ENCODE measurements around the gene ATCAY.
A peak's percentile ranks its signal among the peaks of the same experiment; 100 is the strongest.
"Not testable (repeated sequence)": the region's sequence is repeated elsewhere in the genome, so short reads cannot be mapped to it uniquely, and the experiment has no call there.

ATCAY gene

GRCh38 chr19:3873151-3873550 lies 7.3 kb upstream of the ATCAY start:
- Mint-ChIP-seq H3K27ac (no peak overlapping the region), H3K36me3 (no peaks in the 10 kb centered on the region), H3K4me3 (no peak overlapping the region), H3K4me1 (peaks cover 8% of the 10 kb centered on the region), H3K9me3 (no peaks in the 10 kb centered on the region)
- no peak for DNase-seq (ENCODE audit: low spot score in 2 of 2)
- ATAC-seq = no peak

- not testable (repeated sequence) for H3K4me3 Mint-ChIP-seq; H3K4me1 Mint-ChIP-seq; H3K9me3 Mint-ChIP-seq; H3K36me3 Mint-ChIP-seq; H3K27ac Mint-ChIP-seq; ATAC-seq; DNase-seq (ENCODE audit: low spot score in 2 of 2)
These were observed 5.8 kb upstream of the ATCAY start for GRCh38 chr19:3874695-3875094.

DNA sequence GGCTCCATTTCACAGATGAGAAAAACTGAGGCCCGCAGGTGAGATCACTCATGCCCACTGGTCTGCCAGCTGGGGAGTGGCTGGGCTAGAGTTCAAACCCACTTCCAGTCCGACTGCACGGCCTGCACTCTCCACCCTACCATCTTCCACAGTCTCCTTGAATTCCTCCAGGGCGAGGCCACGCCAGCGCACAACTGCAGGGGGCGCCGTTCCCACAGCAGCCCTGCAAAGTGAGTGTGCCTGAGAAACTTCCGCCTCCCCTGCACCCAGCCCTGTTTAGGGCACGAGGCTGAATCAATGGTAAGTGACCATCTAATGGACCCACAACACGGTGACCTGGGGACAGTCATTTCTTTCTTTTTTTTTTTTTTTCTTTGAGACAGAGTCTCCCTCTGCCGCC lies 829 bp upstream of the ATCAY start:
- H3K36me3 Mint-ChIP-seq = no peaks in the 10 kb centered on the region
- no peak overlapping the region for H3K4me3 Mint-ChIP-seq
- no peak for DNase-seq (ENCODE audit: low spot score in 2 of 2)
- H3K9me3 Mint-ChIP-seq = no peaks in the 10 kb centered on the region
- H3K27ac Mint-ChIP-seq = no peak overlapping the region
- ATAC-seq = no peak
- peaks cover 14% of the 10 kb centered on the region for H3K4me1 Mint-ChIP-seq

- DNase-seq (ENCODE audit: low spot score in 2 of 2) (no peak), ATAC-seq (no peak)
- Mint-ChIP-seq H3K36me3 (no peaks in the 10 kb centered on the region), H3K9me3 (no peaks in the 10 kb centered on the region), H3K27ac (no peak overlapping the region), H3K4me3 (no peak overlapping the region), H3K4me1 (peaks cover 14% of the 10 kb centered on the region)
These were observed 971 bp downstream of the ATCAY start for GRCh38 chr19:3881272-3882040.

DNA sequence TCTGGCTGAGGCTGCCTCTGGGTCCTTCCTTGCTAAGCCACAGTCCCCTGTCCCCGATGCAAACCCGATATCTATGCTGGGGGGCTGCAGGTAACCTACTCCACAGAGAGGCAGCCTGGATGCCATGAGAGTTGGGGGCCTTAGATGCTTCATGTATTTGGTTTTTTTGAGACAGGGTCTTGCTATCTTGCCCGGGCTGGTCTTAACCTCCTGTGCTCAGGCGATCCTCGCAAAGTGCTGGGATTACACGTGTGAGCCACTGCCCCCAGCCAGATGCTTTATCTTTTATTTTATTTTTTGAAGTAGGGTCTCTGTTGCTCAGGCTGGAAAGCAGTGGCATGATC lies 1.5 kb downstream of the ATCAY start:
- no peak for ATAC-seq
- H3K27ac Mint-ChIP-seq = no peak overlapping the region
- H3K4me1 Mint-ChIP-seq = peaks cover 14% of the 10 kb centered on the region
- H3K9me3 Mint-ChIP-seq = no peaks in the 10 kb centered on the region
- no peak overlapping the region for H3K4me3 Mint-ChIP-seq
- H3K36me3 Mint-ChIP-seq = no peaks in the 10 kb centered on the region
- no peak for DNase-seq (ENCODE audit: low spot score in 2 of 2)

- no peaks in the 10 kb centered on the region for H3K4me1 Mint-ChIP-seq
These were observed 10.1 kb downstream of the ATCAY start for GRCh38 chr19:3890591-3890990.

DNA sequence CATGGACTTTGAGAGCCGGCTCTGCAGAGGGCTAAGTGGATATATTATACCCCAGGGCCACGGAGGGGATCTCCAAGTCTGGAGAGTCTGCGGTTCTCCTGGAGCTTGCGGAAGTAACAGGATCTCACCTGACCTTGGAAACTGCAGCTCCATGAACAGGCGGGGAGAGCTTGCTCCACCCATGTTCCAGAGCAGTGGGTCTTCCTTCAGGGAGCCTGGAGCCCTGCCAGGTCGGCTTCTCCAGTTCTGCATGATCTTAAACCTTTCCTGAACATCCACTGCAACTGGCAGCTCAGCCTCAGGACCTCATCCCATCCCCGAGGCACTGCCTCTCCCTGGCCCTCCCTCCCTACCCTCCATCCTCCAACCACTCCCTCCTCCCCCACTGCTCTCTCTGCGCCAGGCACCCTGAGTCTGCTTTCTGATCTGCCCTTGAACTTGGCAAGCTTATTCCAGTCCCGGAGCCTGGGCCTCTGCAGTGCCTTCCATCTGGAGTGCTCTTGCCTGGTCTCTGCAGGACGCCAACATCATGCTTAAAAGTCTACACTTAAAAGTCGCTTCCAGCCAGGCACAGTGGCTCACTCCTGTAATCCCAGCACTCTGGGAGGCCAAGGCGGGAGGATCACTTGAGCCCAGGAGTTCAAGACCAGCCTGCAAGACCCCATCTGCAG lies 13.2 kb downstream of the ATCAY start:
- H3K36me3 Mint-ChIP-seq = no peaks in the 10 kb centered on the region
- DNase-seq (ENCODE audit: low spot score in 2 of 2) (no peak), ATAC-seq (no peak)
- peaks cover 7% of the 10 kb centered on the region for H3K4me1 Mint-ChIP-seq
- no peaks in the 10 kb centered on the region for H3K9me3 Mint-ChIP-seq
- H3K27ac Mint-ChIP-seq = no peak overlapping the region
- H3K4me3 Mint-ChIP-seq = no peak overlapping the region

More at GRCh38 chr19:3890591-3890990, 10.1 kb downstream of the ATCAY start:
- H3K9me3 Mint-ChIP-seq = no peaks in the 10 kb centered on the region
- ATAC-seq (no peak), DNase-seq (ENCODE audit: low spot score in 2 of 2) (no peak)
- no peak overlapping the region for H3K27ac Mint-ChIP-seq
- H3K36me3 Mint-ChIP-seq = no peaks in the 10 kb centered on the region
- no peak overlapping the region for H3K4me3 Mint-ChIP-seq

GRCh38 chr19:3894959-3895358 lies 14.5 kb downstream of the ATCAY start:
- not testable (repeated sequence) for H3K4me1 Mint-ChIP-seq; H3K9me3 Mint-ChIP-seq; ATAC-seq; H3K27ac Mint-ChIP-seq; DNase-seq (ENCODE audit: low spot score in 2 of 2); H3K36me3 Mint-ChIP-seq; H3K4me3 Mint-ChIP-seq

DNA sequence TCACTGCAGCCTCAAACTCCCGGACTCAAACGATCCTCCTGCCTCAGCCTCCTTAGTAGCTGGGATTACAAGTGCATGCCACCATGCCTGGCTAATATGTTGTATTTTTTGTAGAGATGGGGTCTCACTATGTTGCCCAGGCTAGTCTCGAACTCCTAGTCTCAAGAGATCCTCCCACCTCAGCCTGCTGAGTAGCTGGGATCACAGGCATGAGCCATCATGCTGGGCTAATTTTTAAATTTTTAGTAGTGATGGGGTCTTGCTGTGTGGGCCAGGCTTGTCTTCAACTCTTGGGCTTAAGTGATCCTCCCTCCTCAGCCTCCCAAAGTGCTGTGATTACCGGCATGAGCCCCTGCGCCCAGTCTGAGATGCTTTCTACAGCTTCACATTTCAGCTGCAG lies 15.3 kb downstream of the ATCAY start:
- ATAC-seq (no peak), DNase-seq (ENCODE audit: low spot score in 2 of 2) (no peak)
- no peak overlapping the region for H3K27ac Mint-ChIP-seq
- H3K4me1 Mint-ChIP-seq = peaks cover 7% of the 10 kb centered on the region
- no peaks in the 10 kb centered on the region for H3K36me3 Mint-ChIP-seq
- no peaks in the 10 kb centered on the region for H3K9me3 Mint-ChIP-seq
- H3K4me3 Mint-ChIP-seq = no peak overlapping the region

- Mint-ChIP-seq H3K4me3 (no peak overlapping the region), H3K4me1 (peaks cover 7% of the 10 kb centered on the region), H3K27ac (no peak overlapping the region), H3K9me3 (no peaks in the 10 kb centered on the region), H3K36me3 (no peaks in the 10 kb centered on the region)
- ATAC-seq (peak; percentile 69), DNase-seq (ENCODE audit: low spot score in 2 of 2) (no peak)
These were observed 17.5 kb downstream of the ATCAY start for GRCh38 chr19:3897936-3898335.

GRCh38 chr19:3898426-3898825 lies 17.9 kb downstream of the ATCAY start:
- ATAC-seq (no peak), DNase-seq (ENCODE audit: low spot score in 2 of 2) (no peak)
- H3K4me3 Mint-ChIP-seq = no peak overlapping the region
- no peaks in the 10 kb centered on the region for H3K9me3 Mint-ChIP-seq
- H3K4me1 Mint-ChIP-seq = peaks cover 7% of the 10 kb centered on the region
- H3K27ac Mint-ChIP-seq = no peak overlapping the region
- H3K36me3 Mint-ChIP-seq = no peaks in the 10 kb centered on the region

- DNase-seq (ENCODE audit: low spot score in 2 of 2) (no peak), ATAC-seq (no peak)
- Mint-ChIP-seq H3K9me3 (no peaks in the 10 kb centered on the region), H3K4me1 (peaks cover 7% of the 10 kb centered on the region), H3K36me3 (no peaks in the 10 kb centered on the region), H3K27ac (no peak overlapping the region), H3K4me3 (no peak overlapping the region)
These were observed 19.2 kb downstream of the ATCAY start for GRCh38 chr19:3899531-3900294.

- Mint-ChIP-seq H3K4me3 (no peak overlapping the region), H3K36me3 (no peaks in the 10 kb centered on the region), H3K4me1 (peaks cover 7% of the 10 kb centered on the region), H3K27ac (no peak overlapping the region), H3K9me3 (no peaks in the 10 kb centered on the region)
- no peak for ATAC-seq
- DNase-seq (ENCODE audit: low spot score in 2 of 2) = no peak
These were observed 22.0 kb downstream of the ATCAY start for GRCh38 chr19:3902317-3902973.

GRCh38 chr19:3904233-3904632 lies 23.7 kb downstream of the ATCAY start:
- no peak for ATAC-seq
- H3K9me3 Mint-ChIP-seq = no peaks in the 10 kb centered on the region
- no peak overlapping the region for H3K4me3 Mint-ChIP-seq
- H3K27ac Mint-ChIP-seq = no peak overlapping the region
- DNase-seq (ENCODE audit: low spot score in 2 of 2) = no peak
- no peaks in the 10 kb centered on the region for H3K4me1 Mint-ChIP-seq
- H3K36me3 Mint-ChIP-seq = no peaks in the 10 kb centered on the region

DNA sequence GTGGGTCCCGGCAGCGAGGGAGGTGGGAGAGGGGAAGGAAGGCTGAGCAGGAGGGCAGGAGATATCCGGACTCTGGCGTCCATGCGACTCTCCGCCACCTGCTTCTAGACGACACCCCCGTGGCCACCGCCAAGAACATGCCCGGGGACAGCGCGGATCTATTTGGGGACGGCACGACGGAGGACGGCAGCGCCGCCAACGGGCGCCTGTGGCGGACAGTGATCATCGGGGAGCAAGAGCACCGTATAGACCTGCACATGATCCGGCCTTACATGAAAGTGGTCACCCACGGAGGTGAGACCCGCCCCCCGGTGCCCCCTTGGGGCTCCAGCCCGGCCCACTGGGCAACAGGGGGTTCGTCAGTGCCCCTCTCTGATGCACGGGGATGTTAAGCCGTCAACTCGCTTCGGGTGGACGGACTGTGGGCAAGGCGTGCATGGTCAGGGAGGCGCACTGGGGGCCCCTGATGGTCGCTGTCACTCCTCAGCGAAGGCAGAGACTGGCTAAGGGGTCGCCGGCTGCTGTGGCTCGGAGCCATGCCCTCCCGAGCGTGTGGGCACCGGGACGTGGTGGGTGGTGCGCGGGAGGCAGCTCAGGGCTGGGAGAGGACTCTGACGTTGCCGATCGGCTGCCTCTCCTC lies 27.3 kb downstream of the ATCAY start:
- Mint-ChIP-seq H3K27ac (no peak overlapping the region), H3K4me1 (no peaks in the 10 kb centered on the region), H3K36me3 (no peaks in the 10 kb centered on the region), H3K4me3 (no peak overlapping the region), H3K9me3 (peaks cover 2% of the 10 kb centered on the region)
- DNase-seq (ENCODE audit: low spot score in 2 of 2) = no peak
- ATAC-seq = no peak
